HEK293 (cell line): ENCODE measurements around the gene PAXX.

ENCODE experiments used
- CTCF ChIA-PET: fragments of 350-600 bp; formaldehyde crosslinking; extraction: SDS; loops from one replicate; lab custom pipeline; 2021; ENCODE audit warnings: antibody characterized with exemption; lab: Yijun Ruan, JAX
- POLR2A ChIA-PET: fragments of 300-600 bp; formaldehyde crosslinking; extraction: SDS; loops from one replicate; lab custom pipeline; 2020; ENCODE audit warnings: antibody characterized with exemption, inconsistent platforms; lab: Yijun Ruan, JAX
- H3K27ac ChIP-seq: fragments of 200-500 bp; sonication (Bioruptor generic); 2 replicates; pipeline ENCODE4 v1.5.1; 2014; ENCODE audit warnings: low read depth, low read length, control low read depth, inconsistent platforms; ENCODE audit errors: extremely low read depth
- H3K36me3 ChIP-seq, 2 experiments: fragments of 200-500 bp in 1 of 2; sonication (Bioruptor generic) in 1 of 2; 1 replicate in 1 of 2; 2 replicates in 1 of 2; pipeline ENCODE4 v1.5.1; 2014 to 2017; ENCODE audit warnings: inconsistent platforms in 2 of 2, low read length in 2 of 2; ENCODE audit not compliant: control insufficient read depth in 2 of 2, insufficient read depth in 1 of 2
- H3K4me1 ChIP-seq: fragments of 200-500 bp; sonication (Bioruptor generic); 2 replicates; pipeline ENCODE4 v1.5.1; 2014; ENCODE audit warnings: mild to moderate bottlenecking, low read length, inconsistent platforms; ENCODE audit not compliant: control insufficient read depth, insufficient read depth
- H3K4me3 ChIP-seq: 2 replicates; pipeline ENCODE4 v1.5.1; 2011; ENCODE audit warnings: low read depth, mild to moderate bottlenecking, control low read depth, low read length, moderate library complexity
- H3K9me3 ChIP-seq: fragments of 200-500 bp; sonication (Bioruptor generic); 2 replicates; pipeline ENCODE4 v1.5.1; 2014; ENCODE audit warnings: low read depth, low read length, inconsistent platforms; ENCODE audit not compliant: control insufficient read depth, insufficient read depth
- GLI2 ChIP-seq: fragments of 450-650 bp; formaldehyde crosslinking; IDR thresholded peaks from 2 replicates; pipeline ENCODE4; 2017; ENCODE audit warnings: missing biosample characterization, missing genetic modification characterization, low read depth, borderline replicate concordance
- KLF1 ChIP-seq: fragments of 450-650 bp; formaldehyde crosslinking; IDR thresholded peaks from 2 replicates; pipeline ENCODE4 v1.5.1; 2016; ENCODE audit warnings: missing biosample characterization, missing genetic modification characterization
- KLF8 ChIP-seq: fragments of 450-650 bp; formaldehyde crosslinking; IDR thresholded peaks from 2 replicates; pipeline ENCODE4 v1.5.1; 2016; ENCODE audit warnings: missing biosample characterization, missing genetic modification characterization
- SCRT2 ChIP-seq: fragments of 450-650 bp; formaldehyde crosslinking; IDR thresholded peaks from 2 replicates; pipeline ENCODE4 v1.5.1; 2016; ENCODE audit warnings: missing biosample characterization, missing genetic modification characterization
- ZFHX2 ChIP-seq: fragments of 450-650 bp; formaldehyde crosslinking; conservative IDR thresholded peaks from 2 replicates; pipeline ENCODE4 v1.5.1; 2016; ENCODE audit warnings: missing biosample characterization, missing genetic modification characterization
- ZNF223 ChIP-seq: fragments of 450-650 bp; formaldehyde crosslinking; IDR thresholded peaks from 2 replicates; pipeline ENCODE4 v1.5.1; 2016; ENCODE audit warnings: missing biosample characterization, missing genetic modification characterization
- ZNF248 ChIP-seq: fragments of 450-650 bp; formaldehyde crosslinking; IDR thresholded peaks from 2 replicates; pipeline ENCODE4 v1.5.1; 2017; ENCODE audit warnings: missing biosample characterization, missing genetic modification characterization
- ZNF335 ChIP-seq: fragments of 450-650 bp; formaldehyde crosslinking; conservative IDR thresholded peaks from 2 replicates; pipeline ENCODE4 v1.5.1; 2016; ENCODE audit warnings: missing biosample characterization, missing genetic modification characterization
- ZNF521 ChIP-seq: fragments of 450-650 bp; formaldehyde crosslinking; IDR thresholded peaks from 2 replicates; pipeline ENCODE4 v1.5.1; 2017; ENCODE audit warnings: missing biosample characterization, mild to moderate bottlenecking, missing genetic modification characterization
- ZNF530 ChIP-seq: fragments of 450-650 bp; formaldehyde crosslinking; IDR thresholded peaks from 2 replicates; pipeline ENCODE4 v1.5.1; 2016; ENCODE audit warnings: low read depth, missing biosample characterization, missing genetic modification characterization
- ZNF654 ChIP-seq: fragments of 450-650 bp; formaldehyde crosslinking; IDR thresholded peaks from 2 replicates; pipeline ENCODE4 v1.5.1; 2016; ENCODE audit warnings: low read depth, missing biosample characterization, missing genetic modification characterization
- ZSCAN30 ChIP-seq: fragments of 450-650 bp; IDR thresholded peaks from 2 replicates; pipeline ENCODE4 v1.5.1; 2018; ENCODE audit warnings: missing biosample characterization, mild to moderate bottlenecking, missing genetic modification characterization, moderate library complexity
- TF ChIP-seq, protein P1 (sequence below): fragments of 450-650 bp; formaldehyde crosslinking; IDR thresholded peaks from 2 replicates; pipeline ENCODE4 v1.5.1; 2017; ENCODE audit warnings: missing biosample characterization, missing genetic modification characterization
- TF ChIP-seq, protein P2 (sequence below): fragments of 450-650 bp; formaldehyde crosslinking; IDR thresholded peaks from 2 replicates; pipeline ENCODE4 v1.5.1; 2016; ENCODE audit warnings: missing biosample characterization, missing genetic modification characterization

Gene PAXX

GRCh38 chr9:137015976-137016375 lies 23.8 kb downstream of the PAXX start:
- peaks cover 0 to 59% of the 10 kb centered on the region in 2 experiments; a peak in 1 of 3 replicates for H3K36me3 ChIP-seq
- ChIA-PET POLR2A (no interaction called here), CTCF (interaction anchor here (0.6 to 1.8 kb wide), 4 partner anchors 10 to 105 kb away, joined by 3 to 6 read pairs (median 4); no protein-coding TSS in a partner anchor)
- no peaks in the 10 kb centered on the region for H3K4me1 ChIP-seq
- H3K27ac ChIP-seq: no peak overlapping the region
- no peaks in the 10 kb centered on the region for H3K9me3 ChIP-seq
- TF ChIP-seq ZNF248: no peak
- peak; percentile 65; the same call in 1 of the 2 replicates for TF ChIP-seq KLF1
- TF ChIP-seq KLF8: 0 out of 2 replicates have a peak, but pooled peaks have one; percentile 16
- H3K4me3 ChIP-seq: no peak overlapping the region

DNA sequence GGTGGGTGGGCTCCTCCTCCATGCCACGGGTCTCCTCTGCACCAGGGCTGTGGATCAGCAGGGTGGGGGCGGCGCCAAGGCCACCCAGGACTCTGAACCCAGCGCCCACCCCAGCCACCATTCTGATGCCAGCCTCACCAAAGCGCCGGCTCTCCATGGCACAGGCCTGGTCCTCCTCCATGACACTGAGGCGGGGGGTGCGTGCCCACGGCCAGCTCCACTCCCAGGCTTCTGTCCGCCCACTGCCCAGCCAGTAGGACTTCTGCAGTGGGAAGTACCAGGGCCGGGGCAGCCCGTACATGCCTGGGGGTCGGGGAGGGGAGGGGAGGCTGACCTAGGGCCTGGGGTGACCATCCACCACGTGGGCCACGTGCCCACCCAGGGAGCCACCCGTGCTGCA lies 24.2 kb downstream of the PAXX start:
- POLR2A ChIA-PET: no interaction called here
- Histone ChIP-seq H3K36me3 (peaks cover 0 to 58% of the 10 kb centered on the region in 2 experiments; a peak in 1 of 3 replicates), H3K4me1 (no peaks in the 10 kb centered on the region), H3K9me3 (no peaks in the 10 kb centered on the region), H3K4me3 (no peak overlapping the region), H3K27ac (no peak overlapping the region)
- CTCF ChIA-PET: interaction anchor here (0.6 to 1.8 kb wide), 3 partner anchors 13 to 106 kb away, joined by 3 to 4 read pairs (median 3); no protein-coding TSS in a partner anchor
- TF ChIP-seq GLI2 (tag by site-specific recombination) (no peak), ZNF335 (tag by site-specific recombination) (no peak), SCRT2 (tag by site-specific recombination) (no peak), ZFHX2 (tag by site-specific recombination) (peak; percentile 37; the same call in 1 of the 2 replicates)

DNA sequence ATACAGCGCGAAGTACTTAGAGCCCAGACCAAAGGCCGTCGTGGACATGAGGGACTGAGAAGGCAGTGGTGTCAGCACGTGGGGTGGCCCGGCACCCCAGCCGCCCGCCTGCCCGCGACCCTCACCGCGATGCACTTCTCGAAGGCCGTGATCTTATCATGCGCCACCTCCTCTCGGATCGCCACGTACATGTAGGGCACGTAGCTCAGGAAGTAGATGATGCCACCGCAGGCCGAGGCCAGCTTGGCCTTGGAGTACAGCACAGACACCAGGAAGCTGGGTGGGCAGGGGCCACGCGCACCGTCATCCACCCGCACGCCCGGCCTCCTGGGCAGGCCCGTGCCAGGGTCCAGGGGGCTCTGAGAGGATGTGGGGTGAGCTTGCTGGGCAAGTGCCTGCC lies 24.8 kb downstream of the PAXX start:
- POLR2A ChIA-PET: interaction anchor here (0.6 kb wide), 1 partner anchor 17 kb away, joined by 6 read pairs; no protein-coding TSS in a partner anchor
- H3K36me3 ChIP-seq: peaks cover 0 to 55% of the 10 kb centered on the region in 2 experiments; a peak in 1 of 3 replicates
- CTCF ChIA-PET: interaction anchor here (0.5 to 5.1 kb wide), 2 partner anchors 10 to 12 kb away, joined by 3 to 25 read pairs; no protein-coding TSS in a partner anchor
- TF ChIP-seq, protein P1, sequence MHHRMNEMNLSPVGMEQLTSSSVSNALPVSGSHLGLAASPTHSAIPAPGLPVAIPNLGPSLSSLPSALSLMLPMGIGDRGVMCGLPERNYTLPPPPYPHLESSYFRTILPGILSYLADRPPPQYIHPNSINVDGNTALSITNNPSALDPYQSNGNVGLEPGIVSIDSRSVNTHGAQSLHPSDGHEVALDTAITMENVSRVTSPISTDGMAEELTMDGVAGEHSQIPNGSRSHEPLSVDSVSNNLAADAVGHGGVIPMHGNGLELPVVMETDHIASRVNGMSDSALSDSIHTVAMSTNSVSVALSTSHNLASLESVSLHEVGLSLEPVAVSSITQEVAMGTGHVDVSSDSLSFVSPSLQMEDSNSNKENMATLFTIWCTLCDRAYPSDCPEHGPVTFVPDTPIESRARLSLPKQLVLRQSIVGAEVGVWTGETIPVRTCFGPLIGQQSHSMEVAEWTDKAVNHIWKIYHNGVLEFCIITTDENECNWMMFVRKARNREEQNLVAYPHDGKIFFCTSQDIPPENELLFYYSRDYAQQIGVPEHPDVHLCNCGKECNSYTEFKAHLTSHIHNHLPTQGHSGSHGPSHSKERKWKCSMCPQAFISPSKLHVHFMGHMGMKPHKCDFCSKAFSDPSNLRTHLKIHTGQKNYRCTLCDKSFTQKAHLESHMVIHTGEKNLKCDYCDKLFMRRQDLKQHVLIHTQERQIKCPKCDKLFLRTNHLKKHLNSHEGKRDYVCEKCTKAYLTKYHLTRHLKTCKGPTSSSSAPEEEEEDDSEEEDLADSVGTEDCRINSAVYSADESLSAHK (tag by site-specific recombination): no peak
- no peak for TF ChIP-seq ZNF223 (tag by site-specific recombination)
- no peak for TF ChIP-seq ZNF530
- TF ChIP-seq ZNF654 (tag by site-specific recombination): no peak
- no peak for TF ChIP-seq ZNF521 (tag by site-specific recombination)
- no peak for TF ChIP-seq ZSCAN30 (tag by site-specific recombination)
- TF ChIP-seq, all 188 proteins: peak for 0
- no peak overlapping the region for H3K27ac ChIP-seq
- H3K4me1 ChIP-seq: no peaks in the 10 kb centered on the region
- no peaks in the 10 kb centered on the region for H3K9me3 ChIP-seq
- H3K4me3 ChIP-seq: no peak overlapping the region

DNA sequence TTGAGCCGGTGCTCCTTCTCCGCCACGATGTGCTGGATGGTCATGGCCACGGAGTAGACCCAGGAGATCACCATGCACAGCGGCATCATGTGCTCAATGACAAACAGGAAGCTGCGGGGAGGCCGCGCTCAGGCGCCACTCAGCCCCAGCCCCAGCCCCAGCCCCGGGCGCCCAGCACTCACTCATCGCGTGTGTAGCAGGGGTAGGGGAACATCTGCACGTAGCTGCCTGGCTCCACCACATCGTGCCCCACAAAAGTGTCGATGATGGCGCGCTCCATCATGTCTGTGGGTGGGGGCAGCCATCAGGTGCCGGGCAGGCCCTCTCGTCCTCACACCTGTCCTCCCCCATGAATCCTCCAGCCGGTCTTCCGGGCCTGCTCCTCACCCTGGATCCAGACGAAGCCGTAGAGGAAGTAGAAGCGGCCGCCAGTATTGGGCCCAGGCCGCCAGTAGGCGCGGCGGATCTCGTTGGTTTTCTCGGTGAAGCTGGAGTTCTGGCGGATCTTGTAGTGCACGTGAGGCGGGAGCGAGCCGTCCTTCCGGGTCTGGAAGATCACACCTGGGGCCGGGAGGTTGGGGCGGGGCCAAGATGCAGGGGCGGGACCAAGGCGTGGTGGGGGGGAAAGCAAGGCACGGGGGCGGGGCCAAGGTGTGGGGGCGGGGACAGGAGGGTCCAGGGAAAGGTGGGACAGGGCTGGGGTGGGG lies 25.7 kb downstream of the PAXX start:
- peaks cover 0 to 54% of the 10 kb centered on the region in 2 experiments; a peak in 1 of 3 replicates for H3K36me3 ChIP-seq
- TF ChIP-seq KLF1: peak; percentile 22; the same call in 1 of the 2 replicates
- TF ChIP-seq, protein P2, sequence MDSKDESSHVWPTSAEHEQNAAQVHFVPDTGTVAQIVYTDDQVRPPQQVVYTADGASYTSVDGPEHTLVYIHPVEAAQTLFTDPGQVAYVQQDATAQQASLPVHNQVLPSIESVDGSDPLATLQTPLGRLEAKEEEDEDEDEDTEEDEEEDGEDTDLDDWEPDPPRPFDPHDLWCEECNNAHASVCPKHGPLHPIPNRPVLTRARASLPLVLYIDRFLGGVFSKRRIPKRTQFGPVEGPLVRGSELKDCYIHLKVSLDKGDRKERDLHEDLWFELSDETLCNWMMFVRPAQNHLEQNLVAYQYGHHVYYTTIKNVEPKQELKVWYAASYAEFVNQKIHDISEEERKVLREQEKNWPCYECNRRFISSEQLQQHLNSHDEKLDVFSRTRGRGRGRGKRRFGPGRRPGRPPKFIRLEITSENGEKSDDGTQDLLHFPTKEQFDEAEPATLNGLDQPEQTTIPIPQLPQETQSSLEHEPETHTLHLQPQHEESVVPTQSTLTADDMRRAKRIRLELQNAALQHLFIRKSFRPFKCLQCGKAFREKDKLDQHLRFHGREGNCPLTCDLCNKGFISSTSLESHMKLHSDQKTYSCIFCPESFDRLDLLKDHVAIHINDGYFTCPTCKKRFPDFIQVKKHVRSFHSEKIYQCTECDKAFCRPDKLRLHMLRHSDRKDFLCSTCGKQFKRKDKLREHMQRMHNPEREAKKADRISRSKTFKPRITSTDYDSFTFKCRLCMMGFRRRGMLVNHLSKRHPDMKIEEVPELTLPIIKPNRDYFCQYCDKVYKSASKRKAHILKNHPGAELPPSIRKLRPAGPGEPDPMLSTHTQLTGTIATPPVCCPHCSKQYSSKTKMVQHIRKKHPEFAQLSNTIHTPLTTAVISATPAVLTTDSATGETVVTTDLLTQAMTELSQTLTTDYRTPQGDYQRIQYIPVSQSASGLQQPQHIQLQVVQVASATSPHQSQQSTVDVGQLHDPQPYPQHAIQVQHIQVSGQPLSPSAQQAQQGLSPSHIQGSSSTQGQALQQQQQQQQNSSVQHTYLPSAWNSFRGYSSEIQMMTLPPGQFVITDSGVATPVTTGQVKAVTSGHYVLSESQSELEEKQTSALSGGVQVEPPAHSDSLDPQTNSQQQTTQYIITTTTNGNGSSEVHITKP (tag by site-specific recombination): no peak
- TF ChIP-seq, all 188 proteins: peak for 1
- CTCF ChIA-PET: interaction anchor here (0.5 to 5.1 kb wide), 7 partner anchors 9 to 426 kb away, joined by 3 to 25 read pairs (median 3); no protein-coding TSS in a partner anchor
- POLR2A ChIA-PET: interaction anchor here (0.6 kb wide), 1 partner anchor 16 kb away, joined by 6 read pairs; no protein-coding TSS in a partner anchor
- Histone ChIP-seq H3K4me3 (no peak overlapping the region), H3K4me1 (no peaks in the 10 kb centered on the region), H3K27ac (no peak overlapping the region), H3K9me3 (no peaks in the 10 kb centered on the region)
